Astrocyte (in vitro differentiated cells and primary cell): ENCODE measurements around the gene FRMD4A. TPM values are rescaled to one million over a fixed set of nuclear protein-coding genes. Genes with fewer than 3 reads are reported as not detected.

Experiments
- DNase-seq: peaks from one replicate; pipeline ENCODE4 v3.0.0-alpha.2; 2010; ENCODE audit warnings: low read depth
- FAIRE-seq: peaks from 2 replicates; lab custom pipeline; 2011; peaks lifted over from hg19 to GRCh38; lab: Jason Lieb, UNC
- H2AFZ ChIP-seq: 2 replicates; pipeline ENCODE4 v1.6.0; 2012; ENCODE audit warnings: low read depth, low read length, inconsistent platforms
- H3K27ac ChIP-seq: 2 replicates; pipeline ENCODE4 v1.5.1; 2011; ENCODE audit warnings: low read depth, low read length, inconsistent platforms
- H3K27me3 ChIP-seq: 2 replicates; pipeline ENCODE4 v1.6.0; 2011; ENCODE audit warnings: low read length, inconsistent platforms; ENCODE audit not compliant: insufficient read depth
- H3K36me3 ChIP-seq: 2 replicates; pipeline ENCODE4 v1.5.1; 2011; ENCODE audit warnings: low read length, inconsistent platforms; ENCODE audit not compliant: insufficient read depth
- H3K4me1 ChIP-seq: 2 replicates; pipeline ENCODE4 v1.5.1; 2011; ENCODE audit warnings: low read length, inconsistent platforms; ENCODE audit not compliant: insufficient read depth
- H3K4me2 ChIP-seq: 2 replicates; pipeline ENCODE4 v1.6.0; 2012; ENCODE audit warnings: low read length, inconsistent platforms
- H3K4me3 ChIP-seq: 2 replicates; pipeline ENCODE4 v1.5.1; 2011; ENCODE audit warnings: low read depth, mild to moderate bottlenecking, low read length, inconsistent platforms; ENCODE audit not compliant: insufficient read depth
- H3K79me2 ChIP-seq: 2 replicates; pipeline ENCODE4 v1.6.0; 2012; ENCODE audit warnings: mild to moderate bottlenecking, low read length, inconsistent platforms; ENCODE audit not compliant: insufficient read depth
- H3K9ac ChIP-seq: 2 replicates; pipeline ENCODE4 v1.6.0; 2012; ENCODE audit warnings: mild to moderate bottlenecking, low read length, inconsistent platforms
- H3K9me3 ChIP-seq: 2 replicates; pipeline ENCODE4 v1.5.1; 2012; ENCODE audit warnings: low read depth, mild to moderate bottlenecking, low read length, inconsistent platforms; ENCODE audit not compliant: insufficient read depth
- H4K20me1 ChIP-seq: 2 replicates; pipeline ENCODE4 v1.6.0; 2012; ENCODE audit warnings: low read length, inconsistent platforms; ENCODE audit not compliant: insufficient read depth
- H3K27ac Mint-ChIP-seq: one replicate; pipeline ENCODE4 v1.8.0; 2021; ENCODE audit warnings: mild to moderate bottlenecking, mixed read lengths; ENCODE audit not compliant: unreplicated experiment
- H3K27me3 Mint-ChIP-seq: one replicate; pipeline ENCODE4 v1.8.0; 2021; ENCODE audit warnings: low read depth, mixed read lengths; ENCODE audit not compliant: unreplicated experiment
- H3K36me3 Mint-ChIP-seq: one replicate; pipeline ENCODE4 v1.8.0; 2021; ENCODE audit warnings: low read depth, mixed read lengths; ENCODE audit not compliant: unreplicated experiment
- H3K4me1 Mint-ChIP-seq: one replicate; pipeline ENCODE4 v1.8.0; 2021; ENCODE audit warnings: low read depth, mixed read lengths; ENCODE audit not compliant: unreplicated experiment
- H3K4me3 Mint-ChIP-seq: one replicate; pipeline ENCODE4 v1.8.0; 2021; ENCODE audit warnings: mild to moderate bottlenecking, moderate library complexity, mixed read lengths; ENCODE audit not compliant: unreplicated experiment
- H3K9me3 Mint-ChIP-seq: one replicate; pipeline ENCODE4 v1.8.0; 2021; ENCODE audit warnings: mild to moderate bottlenecking, mixed read lengths; ENCODE audit not compliant: unreplicated experiment
- EZH2 ChIP-seq: IDR thresholded peaks from 2 replicates; pipeline ENCODE4 v1.6.1; 2012; ENCODE audit warnings: mild to moderate bottlenecking, low read length, inconsistent platforms; ENCODE audit not compliant: insufficient read depth
- total RNA-seq: library from RNA; stranded (reverse); gene quantifications from 2 replicates; pipeline ENCODE4 v1.2.1, GENCODE V29; 2021
- TF ChIP-seq, protein P1 (sequence below): IDR thresholded peaks from 2 replicates; pipeline ENCODE4 v1.5.1; 2011; ENCODE audit warnings: low read depth, mild to moderate bottlenecking, inconsistent platforms, low read length, moderate library complexity; ENCODE audit not compliant: insufficient read depth

Gene FRMD4A
- total RNA-seq, 1 donor from 2014 or later, result 82.5 TPM

- Histone ChIP-seq H3K4me2 (peak overlapping the region; percentile 72), H3K9me3 (no peaks in the 10 kb centered on the region), H3K36me3 (no peaks in the 10 kb centered on the region), H3K27ac (no peak overlapping the region), H3K4me1 (peaks cover 55% of the 10 kb centered on the region), H3K27me3 (no peaks in the 10 kb centered on the region), H4K20me1 (no peaks in the 10 kb centered on the region), H3K9ac (no peak overlapping the region), H2AFZ (no peak overlapping the region), H3K79me2 (no peaks in the 10 kb centered on the region), H3K4me3 (no peak overlapping the region)
- Mint-ChIP-seq H3K27me3 (no peaks in the 10 kb centered on the region), H3K4me3 (no peak overlapping the region), H3K27ac (peak overlapping the region; percentile 78), H3K9me3 (no peaks in the 10 kb centered on the region), H3K4me1 (peaks cover 46% of the 10 kb centered on the region), H3K36me3 (no peaks in the 10 kb centered on the region)
- DNase-seq, result no peak
- FAIRE-seq, result no peak
- TF ChIP-seq, protein P1, sequence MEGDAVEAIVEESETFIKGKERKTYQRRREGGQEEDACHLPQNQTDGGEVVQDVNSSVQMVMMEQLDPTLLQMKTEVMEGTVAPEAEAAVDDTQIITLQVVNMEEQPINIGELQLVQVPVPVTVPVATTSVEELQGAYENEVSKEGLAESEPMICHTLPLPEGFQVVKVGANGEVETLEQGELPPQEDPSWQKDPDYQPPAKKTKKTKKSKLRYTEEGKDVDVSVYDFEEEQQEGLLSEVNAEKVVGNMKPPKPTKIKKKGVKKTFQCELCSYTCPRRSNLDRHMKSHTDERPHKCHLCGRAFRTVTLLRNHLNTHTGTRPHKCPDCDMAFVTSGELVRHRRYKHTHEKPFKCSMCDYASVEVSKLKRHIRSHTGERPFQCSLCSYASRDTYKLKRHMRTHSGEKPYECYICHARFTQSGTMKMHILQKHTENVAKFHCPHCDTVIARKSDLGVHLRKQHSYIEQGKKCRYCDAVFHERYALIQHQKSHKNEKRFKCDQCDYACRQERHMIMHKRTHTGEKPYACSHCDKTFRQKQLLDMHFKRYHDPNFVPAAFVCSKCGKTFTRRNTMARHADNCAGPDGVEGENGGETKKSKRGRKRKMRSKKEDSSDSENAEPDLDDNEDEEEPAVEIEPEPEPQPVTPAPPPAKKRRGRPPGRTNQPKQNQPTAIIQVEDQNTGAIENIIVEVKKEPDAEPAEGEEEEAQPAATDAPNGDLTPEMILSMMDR, result no peak
- TF ChIP-seq EZH2, result no peak
These were observed 341.1 kb downstream of the FRMD4A start for GRCh38 chr10:13989616-13990015.

DNA sequence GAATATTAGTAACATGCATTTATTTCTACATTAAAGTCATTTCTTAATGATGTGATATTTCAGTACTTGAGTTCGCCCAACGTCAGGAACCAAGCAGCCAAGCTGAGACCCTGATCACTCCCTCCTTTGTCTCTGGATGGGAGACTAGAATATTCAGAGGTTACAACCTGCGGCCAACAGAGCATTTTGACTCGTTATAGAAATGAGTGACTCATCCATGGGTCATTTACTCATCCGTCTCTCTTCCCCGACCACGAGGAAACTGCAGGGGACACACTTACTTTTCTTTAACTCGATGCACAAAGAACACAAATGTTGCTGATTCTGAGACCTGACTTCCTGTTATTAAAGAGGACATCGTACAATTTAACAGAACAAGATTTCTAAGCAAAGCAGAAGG lies 343.3 kb downstream of the FRMD4A start:
- peak overlapping the region; percentile 82 for H3K27ac ChIP-seq
- peak overlapping the region; percentile 89 for H3K27ac Mint-ChIP-seq

GRCh38 chr10:13984647-13985155 lies 346.0 kb downstream of the FRMD4A start:
- Histone ChIP-seq H3K9me3 (no peaks in the 10 kb centered on the region), H2AFZ (peak overlapping the region; percentile 40), H4K20me1 (no peaks in the 10 kb centered on the region), H3K27me3 (no peaks in the 10 kb centered on the region), H3K27ac (peak overlapping the region; percentile 97), H3K79me2 (no peaks in the 10 kb centered on the region), H3K36me3 (no peaks in the 10 kb centered on the region), H3K4me1 (peaks cover 36% of the 10 kb centered on the region), H3K9ac (peak overlapping the region; percentile 72), H3K4me2 (peak overlapping the region; percentile 66), H3K4me3 (no peak overlapping the region)
- FAIRE-seq (peak; percentile 94), DNase-seq (peak; percentile 99)
- H3K36me3 Mint-ChIP-seq, result peaks cover 3% of the 10 kb centered on the region
- no peaks in the 10 kb centered on the region for H3K27me3 Mint-ChIP-seq
- peak overlapping the region; percentile 38 for H3K27ac Mint-ChIP-seq
- no peaks in the 10 kb centered on the region for H3K9me3 Mint-ChIP-seq
- peaks cover 26% of the 10 kb centered on the region for H3K4me1 Mint-ChIP-seq
- no peak for TF ChIP-seq EZH2
- TF ChIP-seq, protein P1, result no peak
- no peak overlapping the region for H3K4me3 Mint-ChIP-seq

More for the DNA sequence above, 343.3 kb downstream of the FRMD4A start:
- H3K4me3 ChIP-seq, result no peak overlapping the region
- peak overlapping the region; percentile 13 for H2AFZ ChIP-seq
- no peaks in the 10 kb centered on the region for H3K9me3 ChIP-seq
- H3K36me3 ChIP-seq, result no peaks in the 10 kb centered on the region
- H3K9me3 Mint-ChIP-seq, result no peaks in the 10 kb centered on the region
- peaks cover 43% of the 10 kb centered on the region for H3K4me1 Mint-ChIP-seq
- H3K79me2 ChIP-seq, result no peaks in the 10 kb centered on the region
- no peaks in the 10 kb centered on the region for H3K36me3 Mint-ChIP-seq
- peak; percentile 82 for FAIRE-seq
- peak overlapping the region; percentile 61 for H3K4me2 ChIP-seq
- no peak for TF ChIP-seq EZH2
- TF ChIP-seq, protein P1, result no peak
- DNase-seq, result peak; percentile 87
- no peaks in the 10 kb centered on the region for H3K27me3 ChIP-seq
- H3K4me1 ChIP-seq, result peaks cover 53% of the 10 kb centered on the region
- H3K9ac ChIP-seq, result peak overlapping the region; percentile 64
- H4K20me1 ChIP-seq, result no peaks in the 10 kb centered on the region
- no peaks in the 10 kb centered on the region for H3K27me3 Mint-ChIP-seq
- peak overlapping the region; percentile 30 for H3K4me3 Mint-ChIP-seq
